Right atrium auricular region (tissue), 2 donors: ENCODE results near the gene OR7C2. TPM values are rescaled to one million over a fixed set of nuclear protein-coding genes. Genes with fewer than 3 reads are reported as not detected.

ENCODE experiments used
- DNase-seq: peaks from one replicate; pipeline ENCODE4 v3.0.0-alpha.2; 2019; ENCODE audit warnings: low spot score
- H3K27ac ChIP-seq, 2 donors: fragments of 200-600 bp; sonication (generic); 1 replicate in 1 of 2; 2 replicates in 1 of 2; pipeline ENCODE4 v1.5.1; 2016 to 2019
- H3K27me3 ChIP-seq, 2 donors: fragments of 200-600 bp; sonication (generic); one replicate each; pipeline versions ENCODE4 v1.5.1 to v1.6.0; 2017 to 2019
- H3K36me3 ChIP-seq: fragments of 200-600 bp; sonication (generic); one replicate; pipeline ENCODE4 v1.5.1; 2016
- H3K4me1 ChIP-seq, 2 donors: fragments of 200-600 bp; sonication (generic); one replicate each; pipeline versions ENCODE4 v1.5.1 to v1.6.0; 2017 to 2019
- H3K4me3 ChIP-seq, 2 donors: fragments of 200-600 bp; sonication (generic); 1 replicate in 1 of 2; 2 replicates in 1 of 2; pipeline ENCODE4 v1.5.1; 2017 to 2019; ENCODE audit warnings: mild to moderate bottlenecking in 1 of 2, moderate library complexity in 1 of 2
- H3K9me3 ChIP-seq, 2 donors: fragments of 200-600 bp; sonication (generic); one replicate each; pipeline ENCODE4 v1.5.1; 2019
- CTCF ChIP-seq, 2 donors: fragments of 200-600 bp; sonication (generic); IDR thresholded peaks; one replicate each; pipeline ENCODE4 v1.5.1; 2019; ENCODE audit warnings: antibody characterized with exemption in 2 of 2
- total RNA-seq, 2 donors: library from RNA; depleted of rRNA; stranded (reverse); fragments of >200 nt; gene quantifications; one replicate each; pipeline ENCODE4 v1.1.0, GENCODE V29; 2016

The OR7C2 gene
- total RNA-seq, 2 donors from 2014 or later: not detected

GRCh38 chr19:14968247-14968646 lies 27.0 kb downstream of the OR7C2 start:
- H3K4me3 ChIP-seq: no peak overlapping the region
- no peaks in the 10 kb centered on the region for H3K4me1 ChIP-seq
- DNase-seq: no peak
- H3K36me3 ChIP-seq: no peaks in the 10 kb centered on the region
- no peaks in the 10 kb centered on the region for H3K27me3 ChIP-seq
- H3K9me3 ChIP-seq: peaks cover 0 to under 1% of the 10 kb centered on the region in 2 donors
- no peak overlapping the region for H3K27ac ChIP-seq
- no peak for TF ChIP-seq CTCF (IDR thresholded peaks at IDR 0.05)

DNA sequence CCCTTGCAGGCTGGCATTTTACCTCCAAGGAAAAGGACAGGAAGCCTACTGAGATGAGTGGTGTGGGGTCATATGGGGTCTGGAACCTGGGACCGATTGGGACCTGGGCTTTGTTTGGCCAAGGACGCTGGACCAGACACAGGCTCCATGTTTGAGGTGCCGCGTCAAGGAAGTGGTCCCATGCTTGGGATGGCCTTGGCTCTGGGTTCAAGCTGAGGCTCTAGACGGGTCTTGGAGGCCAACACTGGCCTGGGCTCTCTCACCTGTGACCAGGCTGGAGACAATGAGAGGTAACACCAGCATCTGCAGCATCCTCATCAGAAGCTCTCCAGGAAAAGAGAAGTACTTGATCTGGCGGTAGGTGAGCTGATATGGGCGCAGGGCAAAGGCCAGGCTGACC lies 30.2 kb downstream of the OR7C2 start:
- Histone ChIP-seq H3K27ac (no peak overlapping the region), H3K4me3 (no peak overlapping the region), H3K27me3 (no peaks in the 10 kb centered on the region), H3K36me3 (no peaks in the 10 kb centered on the region), H3K4me1 (no peaks in the 10 kb centered on the region), H3K9me3 (no peaks in the 10 kb centered on the region)
- TF ChIP-seq CTCF (IDR thresholded peaks at IDR 0.05): no peak
- DNase-seq: no peak

DNA sequence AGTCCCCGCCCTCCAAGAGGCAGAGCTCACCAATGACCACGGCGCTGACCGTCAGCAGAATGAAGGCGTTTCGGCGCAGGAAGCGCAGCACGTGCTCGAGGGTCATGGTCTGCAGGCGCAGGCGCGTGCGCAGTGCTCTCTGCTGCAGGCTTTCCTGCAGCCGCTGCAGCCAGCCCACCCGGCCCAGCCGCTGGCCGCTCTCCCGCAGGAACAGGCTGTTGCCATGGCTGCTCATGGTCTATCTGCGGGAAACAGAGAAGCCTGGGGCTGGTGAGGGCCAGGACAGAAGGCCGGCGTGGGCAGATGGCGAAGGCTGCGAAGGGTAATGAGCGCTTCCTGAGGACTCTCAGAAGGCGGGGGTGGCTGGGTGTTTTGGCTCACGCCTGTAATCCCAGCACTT lies 31.4 kb downstream of the OR7C2 start:
- no peaks in the 10 kb centered on the region for H3K36me3 ChIP-seq
- DNase-seq: no peak
- no peak overlapping the region for H3K27ac ChIP-seq
- H3K27me3 ChIP-seq: no peaks in the 10 kb centered on the region
- TF ChIP-seq CTCF (IDR thresholded peaks at IDR 0.05): no peak
- H3K4me3 ChIP-seq: no peak overlapping the region
- H3K9me3 ChIP-seq: no peaks in the 10 kb centered on the region
- no peaks in the 10 kb centered on the region for H3K4me1 ChIP-seq

- Histone ChIP-seq H3K36me3 (no peaks in the 10 kb centered on the region), H3K27ac (no peak overlapping the region), H3K4me3 (no peak overlapping the region), H3K27me3 (peaks cover 3 to 8% of the 10 kb centered on the region in 2 donors), H3K4me1 (peaks cover 0 to under 1% of the 10 kb centered on the region in 2 donors), H3K9me3 (no peaks in the 10 kb centered on the region)
- DNase-seq: no peak
- TF ChIP-seq CTCF (IDR thresholded peaks at IDR 0.05): no peak
These were observed 33.2 kb downstream of the OR7C2 start for GRCh38 chr19:14974488-14974887.

DNA sequence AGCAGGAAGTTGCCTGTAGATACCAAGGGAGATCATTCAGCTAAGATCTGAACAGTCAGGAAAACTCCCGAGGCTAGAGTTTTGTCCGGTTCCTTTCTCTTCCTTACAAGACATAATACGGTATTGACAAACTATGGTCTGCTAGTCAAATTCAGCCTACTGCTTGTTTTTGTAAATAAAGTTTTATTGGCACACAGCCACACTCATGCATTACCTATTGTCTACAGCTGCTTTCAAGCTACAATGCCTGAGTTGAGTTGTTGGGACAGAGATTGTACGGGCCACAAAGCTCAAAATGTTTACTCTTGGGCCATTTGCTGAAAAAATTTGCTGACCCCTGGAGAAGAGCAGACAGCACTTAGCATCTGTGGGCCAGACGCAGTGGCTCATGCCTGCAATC lies 35.8 kb downstream of the OR7C2 start:
- Histone ChIP-seq H3K4me1 (peaks cover 0 to 5% of the 10 kb centered on the region in 2 donors), H3K27me3 (peaks cover 9 to 17% of the 10 kb centered on the region in 2 donors), H3K9me3 (no peaks in the 10 kb centered on the region), H3K4me3 (no peak overlapping the region), H3K27ac (no peak overlapping the region), H3K36me3 (no peaks in the 10 kb centered on the region)
- TF ChIP-seq CTCF (IDR thresholded peaks at IDR 0.05): no peak
- DNase-seq: no peak

DNA sequence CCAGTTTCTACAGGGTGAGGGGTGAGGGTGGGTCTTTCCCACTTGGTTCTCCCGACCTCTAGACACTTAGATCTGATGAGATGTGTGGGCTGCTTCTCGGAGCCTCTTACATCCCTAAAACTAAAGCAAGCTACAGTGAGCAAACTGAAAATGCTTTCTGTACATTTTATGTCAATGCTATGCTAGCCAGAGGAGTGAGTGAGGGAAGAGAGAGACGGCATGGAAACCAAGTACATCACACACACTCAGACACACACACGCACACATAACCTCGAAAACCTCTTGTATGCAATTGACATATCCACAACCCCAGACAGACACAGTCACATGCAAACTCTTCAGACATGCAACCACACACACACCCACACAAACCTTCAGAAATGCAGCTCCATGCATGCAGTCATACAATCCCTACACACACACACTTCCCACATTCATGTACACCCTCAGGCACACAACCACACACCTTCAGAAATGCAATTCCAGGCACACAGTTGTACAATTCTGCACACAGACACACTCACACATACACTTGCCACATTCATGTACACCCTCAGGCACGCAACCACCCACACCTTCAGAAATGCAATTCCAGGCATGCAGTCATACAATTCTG lies 37.0 kb downstream of the OR7C2 start:
- Histone ChIP-seq H3K27me3 (peaks cover 9 to 17% of the 10 kb centered on the region in 2 donors), H3K4me3 (no peak overlapping the region), H3K27ac (no peak overlapping the region), H3K36me3 (no peaks in the 10 kb centered on the region), H3K9me3 (no peaks in the 10 kb centered on the region), H3K4me1 (peaks cover 0 to 5% of the 10 kb centered on the region in 2 donors)
- no peak for DNase-seq
- no peak for TF ChIP-seq CTCF (IDR thresholded peaks at IDR 0.05)
